ENCODE data around the gene DPYSL3. TPM values are rescaled to one million over a fixed set of nuclear protein-coding genes. Genes with fewer than 3 reads are reported as not detected.

Gene DPYSL3
- polyA plus RNA-seq, 1 donor (not counting 4 experiments of a cell fraction or from before 2014, with no cell fraction given) = 4.8 TPM

GRCh38 chr5:147340941-147341340, 168.9 kb downstream of the DPYSL3 start:
- Histone ChIP-seq H3K9me1 (ENCODE audit: control insufficient read depth, extremely low read depth, insufficient read depth, low read length) (no peaks in the 10 kb centered on the region), H3K79me2 (ENCODE audit: control insufficient read depth, insufficient read depth, low read length) (no peaks in the 10 kb centered on the region), H3K36me3 (ENCODE audit: control insufficient read depth in 2 of 2, extremely low read depth in 1 of 2, insufficient read depth in 2 of 2, low read length in 2 of 2) (no peaks in the 10 kb centered on the region), H3K27me3 (ENCODE audit: control insufficient read depth, extremely low read depth, insufficient read depth, low read length) (no peaks in the 10 kb centered on the region), H3K4me1 (ENCODE audit: control insufficient read depth, extremely low read depth, insufficient read depth, low read length) (no peaks in the 10 kb centered on the region), H3K4me2 (ENCODE audit: control insufficient read depth, extremely low read depth, insufficient read depth, low read depth, low read length) (no peak overlapping the region), H3K27ac (ENCODE audit: control insufficient read depth, insufficient read depth, low read length) (no peak overlapping the region), H3K9ac (ENCODE audit: control insufficient read depth, extremely low read depth, insufficient read depth, low read length) (no peak overlapping the region), H3K4me3 (ENCODE audit: control insufficient read depth in 2 of 3, extremely low read depth in 1 of 3, insufficient read depth in 2 of 3, low read depth in 1 of 3, low read length in 3 of 3) (no peak overlapping the region), H2AFZ (ENCODE audit: control insufficient read depth, low read length) (no peak overlapping the region), H3K9me3 (ENCODE audit: control insufficient read depth, low read depth, low read length) (no peaks in the 10 kb centered on the region), H4K20me1 (ENCODE audit: control insufficient read depth, extremely low read depth, insufficient read depth, low read length) (no peaks in the 10 kb centered on the region)
- TF ChIP-seq EZH2 (IDR thresholded peaks at IDR 0.05; ENCODE audit: low read length) = no peak
- TF ChIP-seq CTCF (optimal IDR thresholded peaks at IDR 0.05 in 1 of 3, IDR thresholded peaks at IDR 0.05 in 1 of 3, conservative IDR thresholded peaks at IDR 0.05 in 1 of 3; ENCODE audit: extremely low read depth in 1 of 3, insufficient read depth in 2 of 3, low read length in 3 of 3) = no peak
- FAIRE-seq (no peak), DNase-seq (ENCODE audit: low read depth, low spot score) (no peak)
- dilution Hi-C loops (cut with MboI; ENCODE audit: extremely low pct_ligation_motif_present, low sequenced_read_pairs) = no loop called here

Small RNA genes within 50 kb of the gene (small RNA-seq; reads per million reads assigned to genes)
- gene AC011373.1 (ENCODE audit: insufficient read length in 3 of 3, low read depth in 3 of 3, low replicate concordance in 1 of 3) = 0 reads per million in 3 experiments
